ENCODE data around the gene CCL22.

The CCL22 gene

DNA sequence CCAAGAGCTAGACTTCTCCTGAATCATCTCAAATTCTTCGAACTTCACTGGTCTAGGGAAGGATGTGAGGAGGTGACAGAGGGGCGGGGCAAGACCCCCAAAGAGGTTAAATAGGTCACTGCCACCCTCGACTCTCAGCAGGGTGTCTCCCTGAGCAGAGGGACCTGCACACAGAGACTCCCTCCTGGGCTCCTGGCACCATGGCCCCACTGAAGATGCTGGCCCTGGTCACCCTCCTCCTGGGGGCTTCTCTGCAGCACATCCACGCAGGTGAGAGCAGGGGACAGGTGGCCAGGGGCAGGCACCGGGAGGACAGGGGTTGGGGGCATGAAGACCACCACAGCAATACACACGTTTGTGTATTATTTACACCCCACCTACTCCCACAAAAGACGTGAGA is 55.1 kb downstream of the CCL22 start:
- Mint-ChIP-seq H3K36me3 (ENCODE audit: low read depth) (no peaks in the 10 kb centered on the region), H3K27me3 (ENCODE audit: low read depth) (peaks cover 4% of the 10 kb centered on the region), H3K27ac (no peak overlapping the region), H3K4me3 (no peak overlapping the region), H3K9me3 (no peaks in the 10 kb centered on the region), H3K4me1 (peaks cover 47% of the 10 kb centered on the region)
- TF ChIP-seq, protein P1, sequence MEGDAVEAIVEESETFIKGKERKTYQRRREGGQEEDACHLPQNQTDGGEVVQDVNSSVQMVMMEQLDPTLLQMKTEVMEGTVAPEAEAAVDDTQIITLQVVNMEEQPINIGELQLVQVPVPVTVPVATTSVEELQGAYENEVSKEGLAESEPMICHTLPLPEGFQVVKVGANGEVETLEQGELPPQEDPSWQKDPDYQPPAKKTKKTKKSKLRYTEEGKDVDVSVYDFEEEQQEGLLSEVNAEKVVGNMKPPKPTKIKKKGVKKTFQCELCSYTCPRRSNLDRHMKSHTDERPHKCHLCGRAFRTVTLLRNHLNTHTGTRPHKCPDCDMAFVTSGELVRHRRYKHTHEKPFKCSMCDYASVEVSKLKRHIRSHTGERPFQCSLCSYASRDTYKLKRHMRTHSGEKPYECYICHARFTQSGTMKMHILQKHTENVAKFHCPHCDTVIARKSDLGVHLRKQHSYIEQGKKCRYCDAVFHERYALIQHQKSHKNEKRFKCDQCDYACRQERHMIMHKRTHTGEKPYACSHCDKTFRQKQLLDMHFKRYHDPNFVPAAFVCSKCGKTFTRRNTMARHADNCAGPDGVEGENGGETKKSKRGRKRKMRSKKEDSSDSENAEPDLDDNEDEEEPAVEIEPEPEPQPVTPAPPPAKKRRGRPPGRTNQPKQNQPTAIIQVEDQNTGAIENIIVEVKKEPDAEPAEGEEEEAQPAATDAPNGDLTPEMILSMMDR (IDR thresholded peaks at IDR 0.05; ENCODE audit: unreplicated experiment in 3 of 3): no peak
